GM23338 (cell line): ENCODE data around the gene NIPAL1. TPM values are rescaled to one million over a fixed set of nuclear protein-coding genes. Genes with fewer than 3 reads are reported as not detected.

Experiments used
- ATAC-seq: fragments of 200-7000 bp; cut with Tn5 transposase; 3 replicates; pipeline ENCODE4 v1.9.1; 2020
- DNase-seq: peaks from one replicate; pipeline ENCODE4 v3.0.0-alpha.2; 2015; ENCODE audit warnings: low spot score
- H2AFZ ChIP-seq: fragments of 200-600 bp; sonication (generic); 2 replicates; pipeline ENCODE4 v1.8.0; 2016; ENCODE audit warnings: antibody characterized with exemption, mild to moderate bottlenecking, moderate library complexity
- H3F3A ChIP-seq: fragments of 200-600 bp; sonication (generic); replicated peaks from 2 replicates; pipeline ENCODE4 v1.8.0; 2017; ENCODE audit warnings: antibody characterized with exemption, mixed run types, low read depth
- H3K27ac ChIP-seq: fragments of 200-600 bp; sonication (generic); 2 replicates; pipeline ENCODE4 v1.6.1; 2016; ENCODE audit warnings: low read depth
- H3K27me3 ChIP-seq: fragments of 200-600 bp; sonication (generic); 2 replicates; pipeline ENCODE4 v1.8.0; 2016; ENCODE audit warnings: mild to moderate bottlenecking, mixed run types, moderate library complexity; ENCODE audit not compliant: insufficient read depth
- H3K36me3 ChIP-seq: fragments of 200-600 bp; sonication (generic); 2 replicates; pipeline ENCODE4 v1.8.0; 2016; ENCODE audit warnings: mild to moderate bottlenecking; ENCODE audit not compliant: insufficient read depth
- H3K4me1 ChIP-seq: fragments of 200-600 bp; sonication (generic); 2 replicates; pipeline ENCODE4 v1.8.0; 2016; ENCODE audit warnings: mild to moderate bottlenecking, moderate library complexity; ENCODE audit not compliant: insufficient read depth
- H3K4me2 ChIP-seq: fragments of 200-600 bp; sonication (generic); 2 replicates; pipeline ENCODE4 v1.7.1; 2017; ENCODE audit warnings: mixed run types
- H3K4me3 ChIP-seq: fragments of 200-600 bp; sonication (generic); 2 replicates; pipeline ENCODE4 v1.6.1; 2016; ENCODE audit warnings: mixed run types
- H3K79me2 ChIP-seq: fragments of 200-600 bp; sonication (generic); replicated peaks from 2 replicates; pipeline ENCODE4 v1.8.0; 2017; ENCODE audit warnings: mild to moderate bottlenecking; ENCODE audit not compliant: insufficient read depth
- H3K9me2 ChIP-seq: fragments of 200-600 bp; sonication (generic); 2 replicates; pipeline ENCODE4 v1.8.0; 2017; ENCODE audit not compliant: insufficient read depth
- H4K20me1 ChIP-seq: fragments of 200-600 bp; sonication (generic); replicated peaks from 2 replicates; pipeline ENCODE4 v1.8.0; 2017; ENCODE audit warnings: mild to moderate bottlenecking; ENCODE audit not compliant: insufficient read depth
- H3K27ac Mint-ChIP-seq: 2 replicates; pipeline ENCODE4 v1.8.0; 2020; ENCODE audit warnings: inconsistent platforms, mild to moderate bottlenecking, moderate library complexity, mixed read lengths
- H3K27me3 Mint-ChIP-seq: 3 replicates; pipeline ENCODE4 v1.8.0; 2022; ENCODE audit warnings: low read depth, mild to moderate bottlenecking, moderate library complexity, mixed read lengths, inconsistent platforms; ENCODE audit not compliant: insufficient read depth, poor library complexity
- H3K36me3 Mint-ChIP-seq: 3 replicates; pipeline ENCODE4 v1.8.0; 2021; ENCODE audit warnings: low read depth, mild to moderate bottlenecking, inconsistent platforms, moderate library complexity, mixed read lengths
- H3K4me1 Mint-ChIP-seq: 3 replicates; pipeline ENCODE4 v1.8.0; 2020; ENCODE audit warnings: mild to moderate bottlenecking, inconsistent platforms, mixed read lengths
- H3K4me3 Mint-ChIP-seq: 3 replicates; pipeline ENCODE4 v1.8.0; 2021; ENCODE audit warnings: moderate library complexity, mild to moderate bottlenecking, inconsistent platforms, mixed read lengths
- H3K9me3 Mint-ChIP-seq: 3 replicates; pipeline ENCODE4 v1.8.0; 2020; ENCODE audit warnings: moderate library complexity, mild to moderate bottlenecking, inconsistent platforms, mixed read lengths
- CREB1 ChIP-seq: fragments of 250-450 bp; sonication (Bioruptor Pico); IDR thresholded peaks from 2 replicates; pipeline ENCODE4 v1.5.0; 2020; ENCODE audit warnings: low read depth, mild to moderate bottlenecking, moderate library complexity
- EZH2 ChIP-seq: fragments of 200-600 bp; sonication (generic); IDR thresholded peaks from one replicate; pipeline ENCODE4 v1.8.0; 2017; ENCODE audit warnings: antibody characterized with exemption, mild to moderate bottlenecking, low read depth; ENCODE audit not compliant: unreplicated experiment
- EZH2phosphoT487 ChIP-seq: fragments of 200-600 bp; sonication (generic); IDR thresholded peaks from one replicate; pipeline ENCODE4 v1.8.1; 2018; ENCODE audit warnings: antibody characterized with exemption; ENCODE audit not compliant: unreplicated experiment
- JUNB ChIP-seq: IDR thresholded peaks from one replicate; pipeline ENCODE4 v1.6.1; 2016; ENCODE audit warnings: antibody characterized with exemption; ENCODE audit not compliant: unreplicated experiment
- NANOG ChIP-seq: IDR thresholded peaks from 2 replicates; pipeline ENCODE4 v1.6.1; 2016; ENCODE audit warnings: antibody characterized with exemption, borderline replicate concordance
- POLR2AphosphoS5 ChIP-seq: IDR thresholded peaks from 2 replicates; pipeline ENCODE4 v1.6.1; 2016; ENCODE audit warnings: antibody characterized with exemption, low read depth
- REST ChIP-seq: IDR thresholded peaks from one replicate; pipeline ENCODE4 v1.6.1; 2018; ENCODE audit warnings: antibody characterized with exemption; ENCODE audit not compliant: unreplicated experiment
- STAT1 ChIP-seq: IDR thresholded peaks from one replicate; pipeline ENCODE4 v1.6.1; 2016; ENCODE audit warnings: antibody characterized with exemption; ENCODE audit not compliant: unreplicated experiment
- ZNF114 ChIP-seq: fragments of 250-450 bp; sonication (Bioruptor Pico); IDR thresholded peaks from 2 replicates; pipeline ENCODE4 v1.5.0; 2020; ENCODE audit warnings: mild to moderate bottlenecking, moderate library complexity
- ZNF331 ChIP-seq: fragments of 250-450 bp; sonication (Bioruptor Pico); IDR thresholded peaks from 2 replicates; pipeline ENCODE4 v1.5.0; 2020; ENCODE audit warnings: low read depth, mild to moderate bottlenecking, moderate library complexity
- ZNF462 ChIP-seq: fragments of 250-450 bp; sonication (Bioruptor Pico); IDR thresholded peaks from 2 replicates; pipeline ENCODE4 v1.5.0; 2020; ENCODE audit warnings: mild to moderate bottlenecking, moderate library complexity
- polyA plus RNA-seq: library from polyadenylated mRNA; unstranded; fragments of >200 nt; fragmentation: Nextera tagmentation; extraction: Ambion mirVana; gene quantifications from 2 replicates; pipeline ENCODE4 v1.2.1, GENCODE V29; 2016
- total RNA-seq: library from RNA; depleted of rRNA; stranded (reverse); fragments of >200 nt; shearing (Covaris generic); gene quantifications from 2 replicates; pipeline ENCODE4 v1.2.3, GENCODE V29; 2014
- TF ChIP-seq, protein P1 (sequence below): IDR thresholded peaks from 2 replicates; pipeline ENCODE4 v1.6.1; 2016; ENCODE audit warnings: antibody characterized with exemption
- TF ChIP-seq, protein P2 (sequence below), 2 experiments: fragments of 200-600 bp in 1 of 2; sonication (generic) in 1 of 2; conservative IDR thresholded peaks; 2 replicates each; pipeline versions ENCODE4 v1.5.1 to v1.6.1; 2016 to 2017; ENCODE audit warnings: antibody characterized with exemption in 2 of 2, low read depth in 2 of 2, mild to moderate bottlenecking in 2 of 2, moderate library complexity in 1 of 2

The NIPAL1 gene
- total and polyA plus RNA-seq, 2 experiments from 2014 or later: 5.3 to 8.2 TPM

DNA sequence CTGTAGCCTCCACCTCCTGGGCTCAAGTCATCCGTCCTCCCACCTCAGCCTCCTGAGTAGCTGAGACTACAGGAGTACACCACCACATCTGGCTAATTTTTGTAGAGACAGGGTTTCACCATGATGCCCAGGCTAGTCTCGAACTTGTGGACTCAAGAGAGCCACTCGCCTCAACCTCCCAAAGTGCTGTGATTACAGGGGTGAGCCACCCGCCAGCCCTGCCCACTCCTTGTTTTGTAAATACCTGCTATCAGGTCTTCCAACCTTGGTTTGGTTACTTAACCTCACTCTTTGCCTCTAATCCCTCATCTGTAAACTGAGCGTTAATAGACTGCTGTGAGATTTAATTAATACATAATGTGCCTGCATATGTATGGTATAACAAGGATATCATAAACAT is 894 bp upstream of the NIPAL1 start:
- H3K27me3 ChIP-seq: peaks cover 17% of the 10 kb centered on the region
- no peak for ATAC-seq
- peak overlapping the region; percentile 86; the same call in 1 of the 2 replicates for H2AFZ ChIP-seq
- H3F3A ChIP-seq: peaks cover 5% of the 10 kb centered on the region; the same call in 1 of the 2 replicates
- peaks cover 25% of the 10 kb centered on the region for H3K36me3 Mint-ChIP-seq
- peak overlapping the region; percentile 97 for H3K4me3 ChIP-seq
- no peak overlapping the region for H3K27ac Mint-ChIP-seq
- H3K9me2 ChIP-seq: peaks cover 8% of the 10 kb centered on the region; the same call in 1 of the 2 replicates
- peak overlapping the region; percentile 92 for H3K4me3 Mint-ChIP-seq
- H3K4me1 Mint-ChIP-seq: peaks cover 22% of the 10 kb centered on the region
- H3K79me2 ChIP-seq: peaks cover 24% of the 10 kb centered on the region
- TF ChIP-seq CREB1 (no peak), JUNB (no peak), ZNF331 (no peak), STAT1 (no peak), EZH2 (no peak), ZNF114 (no peak), EZH2phosphoT487 (no peak), NANOG (no peak), REST (no peak), ZNF462 (CRISPR knock-in tag) (no peak), POLR2AphosphoS5 (no peak)
- TF ChIP-seq, protein P1, sequence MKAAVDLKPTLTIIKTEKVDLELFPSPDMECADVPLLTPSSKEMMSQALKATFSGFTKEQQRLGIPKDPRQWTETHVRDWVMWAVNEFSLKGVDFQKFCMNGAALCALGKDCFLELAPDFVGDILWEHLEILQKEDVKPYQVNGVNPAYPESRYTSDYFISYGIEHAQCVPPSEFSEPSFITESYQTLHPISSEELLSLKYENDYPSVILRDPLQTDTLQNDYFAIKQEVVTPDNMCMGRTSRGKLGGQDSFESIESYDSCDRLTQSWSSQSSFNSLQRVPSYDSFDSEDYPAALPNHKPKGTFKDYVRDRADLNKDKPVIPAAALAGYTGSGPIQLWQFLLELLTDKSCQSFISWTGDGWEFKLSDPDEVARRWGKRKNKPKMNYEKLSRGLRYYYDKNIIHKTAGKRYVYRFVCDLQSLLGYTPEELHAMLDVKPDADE: no peak
- TF ChIP-seq, protein P2, sequence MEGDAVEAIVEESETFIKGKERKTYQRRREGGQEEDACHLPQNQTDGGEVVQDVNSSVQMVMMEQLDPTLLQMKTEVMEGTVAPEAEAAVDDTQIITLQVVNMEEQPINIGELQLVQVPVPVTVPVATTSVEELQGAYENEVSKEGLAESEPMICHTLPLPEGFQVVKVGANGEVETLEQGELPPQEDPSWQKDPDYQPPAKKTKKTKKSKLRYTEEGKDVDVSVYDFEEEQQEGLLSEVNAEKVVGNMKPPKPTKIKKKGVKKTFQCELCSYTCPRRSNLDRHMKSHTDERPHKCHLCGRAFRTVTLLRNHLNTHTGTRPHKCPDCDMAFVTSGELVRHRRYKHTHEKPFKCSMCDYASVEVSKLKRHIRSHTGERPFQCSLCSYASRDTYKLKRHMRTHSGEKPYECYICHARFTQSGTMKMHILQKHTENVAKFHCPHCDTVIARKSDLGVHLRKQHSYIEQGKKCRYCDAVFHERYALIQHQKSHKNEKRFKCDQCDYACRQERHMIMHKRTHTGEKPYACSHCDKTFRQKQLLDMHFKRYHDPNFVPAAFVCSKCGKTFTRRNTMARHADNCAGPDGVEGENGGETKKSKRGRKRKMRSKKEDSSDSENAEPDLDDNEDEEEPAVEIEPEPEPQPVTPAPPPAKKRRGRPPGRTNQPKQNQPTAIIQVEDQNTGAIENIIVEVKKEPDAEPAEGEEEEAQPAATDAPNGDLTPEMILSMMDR (conservative IDR thresholded peaks at IDR 0.05; ENCODE audit: low read depth in 2 of 2): no peak
- peaks cover 7% of the 10 kb centered on the region for H4K20me1 ChIP-seq
- peaks cover 24% of the 10 kb centered on the region; the same call in 1 of the 2 replicates for H3K4me1 ChIP-seq
- peak overlapping the region; percentile 98 for H3K4me2 ChIP-seq
- peak overlapping the region; percentile 89; the same call in 1 of the 2 replicates for H3K27ac ChIP-seq
- DNase-seq: no peak
- H3K27me3 Mint-ChIP-seq: peaks cover 15% of the 10 kb centered on the region
- peaks cover 16% of the 10 kb centered on the region for H3K9me3 Mint-ChIP-seq
- H3K36me3 ChIP-seq: no peaks in the 10 kb centered on the region
